H1 (cell line): ENCODE data around the gene FTCDNL1. TPM values are rescaled to one million over a fixed set of nuclear protein-coding genes. Genes with fewer than 3 reads are reported as not detected.

ENCODE experiments used
- CTCF ChIA-PET: fragments of 300-600 bp; sonication (Branson Sonifier 250); formaldehyde crosslinking; loops from one replicate; lab custom pipeline; 2021; ENCODE audit not compliant: partially characterized antibody; lab: Charles Lee
- POLR2A ChIA-PET: fragments of 300-600 bp; sonication (Branson Sonifier 250); formaldehyde crosslinking; loops from one replicate; lab custom pipeline; 2021; ENCODE audit warnings: inconsistent platforms; ENCODE audit not compliant: partially characterized antibody; lab: Charles Lee
- DNase-seq, 2 experiments: peaks; one replicate each; pipeline versions ENCODE4 v3.0.0 to v3.0.0-alpha.2; 2010 to 2022; ENCODE audit warnings: low spot score in 2 of 2, low read depth in 1 of 2, mixed read lengths in 1 of 2
- FAIRE-seq: peaks from 2 replicates; lab custom pipeline; 2011; peaks lifted over from hg19 to GRCh38; lab: Jason Lieb, UNC
- H2AFZ ChIP-seq: 2 replicates; pipeline ENCODE4 v1.8.1; 2012; ENCODE audit warnings: low read length, inconsistent platforms
- H2AK5ac ChIP-seq: 2 replicates; pipeline ENCODE4 v1.6.1; 2013; ENCODE audit warnings: low read depth, low read length
- H2BK120ac ChIP-seq: replicated peaks from 2 replicates; pipeline ENCODE3; 2013; ENCODE audit warnings: low read depth, low read length, inconsistent platforms
- H2BK12ac ChIP-seq: 2 replicates; pipeline ENCODE4 v1.6.1; 2013; ENCODE audit warnings: low read depth, low read length
- H2BK15ac ChIP-seq: 2 replicates; pipeline ENCODE4 v1.6.1; 2013; ENCODE audit warnings: low read length
- H2BK20ac ChIP-seq: 2 replicates; pipeline ENCODE4 v1.6.1; 2013; ENCODE audit warnings: low read length
- H2BK5ac ChIP-seq: 2 replicates; pipeline ENCODE4 v1.6.1; 2013; ENCODE audit warnings: low read depth, low read length
- H3K14ac ChIP-seq: 2 replicates; pipeline ENCODE4 v1.6.1; 2013; ENCODE audit warnings: inconsistent platforms; ENCODE audit not compliant: insufficient read length
- H3K18ac ChIP-seq: 2 replicates; pipeline ENCODE4 v1.6.1; 2013; ENCODE audit warnings: low read length; ENCODE audit errors: extremely low read depth
- H3K23ac ChIP-seq: 2 replicates; pipeline ENCODE4 v1.6.1; 2013; ENCODE audit warnings: inconsistent platforms; ENCODE audit not compliant: insufficient read length
- H3K23me2 ChIP-seq: 2 replicates; pipeline ENCODE4 v1.6.1; 2013; ENCODE audit warnings: low read depth, low read length
- H3K27ac ChIP-seq: 2 replicates; pipeline ENCODE4 v1.6.1; 2011; ENCODE audit warnings: low read depth, low read length, inconsistent platforms
- H3K27me3 ChIP-seq, 4 experiments: replicated peaks in 1 of 4; 1 replicate in 1 of 4; 2 replicates in 3 of 4; pipeline versions ENCODE4 v1.6.1 to v1.8.1; 2011 to 2013; ENCODE audit warnings: low read length in 3 of 4, mild to moderate bottlenecking in 3 of 4, inconsistent platforms in 2 of 4, mixed read lengths in 2 of 4, moderate library complexity in 1 of 4; ENCODE audit not compliant: control insufficient read depth in 3 of 4, insufficient read depth in 3 of 4; ENCODE audit errors: extremely low read depth in 1 of 4
- H3K36me3 ChIP-seq, 4 experiments: 2 replicates each; pipeline versions ENCODE4 v1.6.1 to v1.8.1; 2011 to 2013; ENCODE audit warnings: mild to moderate bottlenecking in 4 of 4, low read length in 3 of 4, moderate library complexity in 2 of 4, control low read depth in 1 of 4, inconsistent platforms in 1 of 4; ENCODE audit not compliant: insufficient read depth in 4 of 4, control insufficient read depth in 2 of 4
- H3K4ac ChIP-seq: replicated peaks from 2 replicates; pipeline ENCODE3; 2013; ENCODE audit warnings: low read length, low read depth, mixed read lengths, inconsistent platforms; ENCODE audit not compliant: insufficient read length
- H3K4me1 ChIP-seq, 4 experiments: replicated peaks in 1 of 4; 1 replicate in 1 of 4; 2 replicates in 3 of 4; pipeline versions ENCODE4 v1.6.1 to v1.8.1; 2011 to 2013; ENCODE audit warnings: low read length in 3 of 4, inconsistent platforms in 2 of 4, mixed read lengths in 1 of 4; ENCODE audit not compliant: insufficient read depth in 4 of 4, control insufficient read depth in 3 of 4
- H3K4me2 ChIP-seq, 2 experiments: 2 replicates each; pipeline versions ENCODE4 v1.6.1 to v1.8.1; 2011 to 2013; ENCODE audit warnings: low read depth in 2 of 2, low read length in 2 of 2, control low read depth in 1 of 2, inconsistent platforms in 1 of 2, mild to moderate bottlenecking in 1 of 2; ENCODE audit not compliant: insufficient read depth in 1 of 2
- H3K4me3 ChIP-seq, 4 experiments: fragments of 200-600, 300-600 bp in 1 of 4; sonication (generic), shearing (Covaris generic), sonication (Bioruptor Twin) in 1 of 4; 2 replicates each; pipeline versions ENCODE4 v1.5.1 to v1.8.1; 2011 to 2016; ENCODE audit warnings: low read length in 4 of 4, low read depth in 3 of 4, control low read depth in 2 of 4, inconsistent platforms in 2 of 4, mild to moderate bottlenecking in 2 of 4, mixed read lengths in 1 of 4, moderate library complexity in 1 of 4; ENCODE audit not compliant: insufficient read depth in 2 of 4; ENCODE audit errors: extremely low read depth in 1 of 4
- H3K56ac ChIP-seq: replicated peaks from 2 replicates; pipeline ENCODE3; 2013; ENCODE audit warnings: low read depth, mild to moderate bottlenecking, mixed read lengths, low read length, inconsistent platforms; ENCODE audit not compliant: insufficient read length
- H3K79me1 ChIP-seq: 2 replicates; pipeline ENCODE4 v1.6.1; 2013; ENCODE audit warnings: low read depth, low read length, control low read depth
- H3K79me2 ChIP-seq, 2 experiments: 2 replicates each; pipeline versions ENCODE4 v1.6.1 to v1.8.1; 2012 to 2013; ENCODE audit warnings: low read length in 2 of 2, mild to moderate bottlenecking in 2 of 2, inconsistent platforms in 1 of 2; ENCODE audit not compliant: insufficient read depth in 2 of 2, control insufficient read depth in 1 of 2
- H3K9ac ChIP-seq, 4 experiments: replicated peaks in 1 of 4; 1 replicate in 1 of 4; 2 replicates in 3 of 4; pipeline versions ENCODE4 v1.6.1 to v1.8.1; 2011 to 2013; ENCODE audit warnings: low read depth in 3 of 4, low read length in 3 of 4, control low read depth in 2 of 4, mild to moderate bottlenecking in 2 of 4, moderate library complexity in 2 of 4, inconsistent platforms in 1 of 4; ENCODE audit errors: extremely low read depth in 1 of 4
- H3K9me3 ChIP-seq, 2 experiments: 2 replicates each; pipeline versions ENCODE4 v1.6.1 to v1.8.1; 2012 to 2013; ENCODE audit warnings: mild to moderate bottlenecking in 2 of 2, moderate library complexity in 2 of 2, control low read depth in 1 of 2, inconsistent platforms in 1 of 2, low read depth in 1 of 2, low read length in 1 of 2, mixed read lengths in 1 of 2; ENCODE audit not compliant: insufficient read depth in 2 of 2
- H4K20me1 ChIP-seq, 2 experiments: replicated peaks in 1 of 2; 2 replicates each; pipeline versions ENCODE3 to v1.8.1; 2011 to 2013; ENCODE audit warnings: inconsistent platforms in 2 of 2, low read length in 2 of 2, mild to moderate bottlenecking in 1 of 2; ENCODE audit not compliant: insufficient read depth in 2 of 2, control insufficient read depth in 1 of 2
- H4K5ac ChIP-seq: 2 replicates; pipeline ENCODE4 v1.6.1; 2013; ENCODE audit warnings: low read length, low read depth, mixed read lengths, inconsistent platforms; ENCODE audit not compliant: insufficient read length
- H4K8ac ChIP-seq: 2 replicates; pipeline ENCODE4 v1.8.0; 2013; ENCODE audit warnings: mild to moderate bottlenecking, moderate library complexity, low read length, inconsistent platforms; ENCODE audit not compliant: insufficient read depth; ENCODE audit errors: extremely low read depth
- H4K91ac ChIP-seq: replicated peaks from 2 replicates; pipeline ENCODE3; 2013; ENCODE audit warnings: low read length, mixed read lengths, inconsistent platforms; ENCODE audit not compliant: insufficient read length
- CREB1 ChIP-seq: IDR thresholded peaks from 2 replicates; pipeline ENCODE4 v1.6.1; 2012; ENCODE audit warnings: inconsistent platforms
- GABPA ChIP-seq: IDR thresholded peaks from 2 replicates; pipeline ENCODE4 v1.6.1; 2011; ENCODE audit warnings: mild to moderate bottlenecking, low read length, moderate library complexity, borderline replicate concordance; ENCODE audit not compliant: insufficient read depth
- JUN ChIP-seq: IDR thresholded peaks from 2 replicates; pipeline ENCODE4 v1.6.1; 2011; ENCODE audit warnings: low read depth, mild to moderate bottlenecking, improper control_type of control experiment, low read length
- NANOG ChIP-seq: IDR thresholded peaks from 2 replicates; pipeline ENCODE4 v1.6.1; 2011; ENCODE audit warnings: low read length, low read depth, mild to moderate bottlenecking, inconsistent platforms; ENCODE audit not compliant: insufficient read depth, poor library complexity, severe bottlenecking
- NRF1 ChIP-seq: IDR thresholded peaks from 2 replicates; pipeline ENCODE4 v1.6.1; 2011; ENCODE audit warnings: mild to moderate bottlenecking, low read depth, low read length, improper control_type of control experiment
- POLR2AphosphoS5 ChIP-seq: IDR thresholded peaks from 2 replicates; pipeline ENCODE4 v1.6.1; 2011; ENCODE audit warnings: low read depth, low read length
- WGBS, 2 experiments: shearing (Covaris generic) in 1 of 2; methylation state at CpG; one replicate each; pipeline versions ENCODE4 v1.1.6 to v1.1.7; 2013 to 2015; ENCODE audit warnings: low lambda C conversion rate in 2 of 2, mixed read lengths in 2 of 2, inconsistent platforms in 1 of 2, low coverage in 1 of 2, missing lambda C conversion rate in 1 of 2; ENCODE audit not compliant: insufficient replicate concordance in 2 of 2, insufficient coverage in 1 of 2, insufficient read length in 1 of 2; ENCODE audit errors: extremely low coverage in 1 of 2, missing lambda C conversion rate in 1 of 2; 5-methylcytosine and 5-hydroxymethylcytosine counted together
- polyA plus RNA-seq, 7 experiments: library from polyadenylated mRNA; depleted of rRNA in 3 of 7; stranded (reverse) in 5 of 7; unstranded in 2 of 7; fragments of >200 nt in 5 of 7; fragments of 200-250 nt in 2 of 7; gene quantifications; 1 replicate in 5 of 7; 2 replicates in 1 of 7; 4 replicates in 1 of 7; pipeline versions ENCODE4 v1.2.1 to v1.2.3, GENCODE V29; 2011 to 2013; ENCODE audit warnings: missing spikeins in 2 of 7, mixed read lengths in 2 of 7
- total RNA-seq: library from RNA; stranded (reverse); fragmentation: NEBNext Ultra II Directional; extraction: Animal tissue kit (Norgen Biotek cat#: 25700); gene quantifications from 2 replicates; pipeline ENCODE4 v1.2.1, GENCODE V29; 2021
- TF ChIP-seq, protein P1 (sequence below): IDR thresholded peaks from 2 replicates; pipeline ENCODE4 v1.6.1; 2011; ENCODE audit warnings: low read length, improper control_type of control experiment
- TF ChIP-seq, protein P2 (sequence below): IDR thresholded peaks from 2 replicates; pipeline ENCODE4 v1.6.1; 2012; ENCODE audit warnings: low read length, inconsistent platforms
- TF ChIP-seq, protein P3 (sequence below): IDR thresholded peaks from 2 replicates; pipeline ENCODE4 v1.6.1; 2012; ENCODE audit warnings: inconsistent platforms

FTCDNL1 gene
- total and polyA plus RNA-seq, 2 of the 8 experiments (the other 6 are each of a cell fraction or from before 2014, with no cell fraction given): 0.41 to 0.97 TPM

DNA sequence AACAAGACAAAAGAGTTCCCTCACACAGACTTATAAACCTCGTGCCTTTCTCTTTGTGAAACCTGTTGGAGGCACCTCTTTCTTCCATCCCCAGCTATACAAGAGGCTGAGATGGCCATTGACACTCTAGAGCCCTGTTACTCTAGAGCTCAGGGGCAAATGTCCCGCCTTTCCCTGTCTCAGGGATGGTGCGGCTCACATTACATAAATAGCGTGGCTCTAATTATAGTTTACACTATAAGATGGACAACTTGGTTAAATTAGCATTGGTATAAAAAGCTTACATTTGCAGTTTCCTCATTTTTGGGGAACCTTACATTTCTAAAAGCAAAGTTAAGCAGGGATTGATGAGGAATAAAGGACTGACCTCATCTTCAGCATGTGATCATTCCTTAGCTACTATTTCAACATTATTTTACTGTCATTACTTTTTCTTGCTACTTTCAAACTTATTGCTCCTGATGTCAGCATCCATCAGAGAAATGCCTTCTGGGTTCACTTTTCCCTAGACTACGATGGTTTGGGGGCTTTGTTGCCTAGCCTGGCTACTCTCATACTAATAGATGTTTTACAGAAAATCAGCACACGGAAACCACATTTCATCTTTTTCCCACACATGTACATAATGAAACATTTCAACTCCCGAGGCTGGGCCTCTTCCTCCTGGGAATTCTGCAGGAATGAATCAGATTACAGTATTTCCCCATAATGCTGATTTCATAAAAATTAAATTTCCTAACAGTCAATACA, 40.4 kb downstream of the FTCDNL1 start:
- FAIRE-seq: no peak
- CTCF ChIA-PET: interaction anchor here (0.5 to 1.2 kb wide), 4 partner anchors 9 to 50 kb away, joined by 3 to 4 read pairs (median 4); no protein-coding TSS in a partner anchor
- Histone ChIP-seq H2AK5ac (no peak overlapping the region), H2AFZ (no peak overlapping the region), H3K27me3 (no peaks in the 10 kb centered on the region), H3K4me3 (no peak overlapping the region), H3K56ac (no peak overlapping the region), H3K4ac (no peak overlapping the region), H2BK120ac (no peak overlapping the region), H3K4me1 (peaks cover 3 to 6% (median 3%) of the 10 kb centered on the region in 4 experiments; a peak in 6 of 7 replicates), H3K9me3 (0 out of 4 replicates have a peak, but pooled peaks cover 0 to 2% of the 10 kb centered on the region in 2 experiments), H3K4me2 (no peak overlapping the region), H4K91ac (no peak overlapping the region), H3K23ac (no peak overlapping the region), H3K27ac (no peak overlapping the region), H4K20me1 (no peaks in the 10 kb centered on the region), H2BK15ac (no peak overlapping the region), H4K8ac (no peak overlapping the region), H4K5ac (no peak overlapping the region), H2BK20ac (no peak overlapping the region), H2BK12ac (no peak overlapping the region), H3K9ac (no peak overlapping the region), H3K79me2 (no peaks in the 10 kb centered on the region), H3K79me1 (no peaks in the 10 kb centered on the region), H3K14ac (no peak overlapping the region), H3K36me3 (no peaks in the 10 kb centered on the region; a peak in 1 of 8 replicates), H3K23me2 (no peaks in the 10 kb centered on the region), H3K18ac (no peak overlapping the region), H2BK5ac (no peak overlapping the region)
- POLR2A ChIA-PET: no interaction called here
- no peak for DNase-seq
- WGBS, 2 experiments: 86% methylated on average over 7 of the region's 7 CpGs; no CpG with 5 or more reads in 1 of the 2 experiments
- TF ChIP-seq POLR2AphosphoS5 (no peak), NANOG (no peak), CREB1 (no peak), JUN (no peak), NRF1 (no peak), GABPA (no peak)
- TF ChIP-seq, protein P1, sequence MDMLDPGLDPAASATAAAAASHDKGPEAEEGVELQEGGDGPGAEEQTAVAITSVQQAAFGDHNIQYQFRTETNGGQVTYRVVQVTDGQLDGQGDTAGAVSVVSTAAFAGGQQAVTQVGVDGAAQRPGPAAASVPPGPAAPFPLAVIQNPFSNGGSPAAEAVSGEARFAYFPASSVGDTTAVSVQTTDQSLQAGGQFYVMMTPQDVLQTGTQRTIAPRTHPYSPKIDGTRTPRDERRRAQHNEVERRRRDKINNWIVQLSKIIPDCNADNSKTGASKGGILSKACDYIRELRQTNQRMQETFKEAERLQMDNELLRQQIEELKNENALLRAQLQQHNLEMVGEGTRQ: no peak
- TF ChIP-seq, protein P2, sequence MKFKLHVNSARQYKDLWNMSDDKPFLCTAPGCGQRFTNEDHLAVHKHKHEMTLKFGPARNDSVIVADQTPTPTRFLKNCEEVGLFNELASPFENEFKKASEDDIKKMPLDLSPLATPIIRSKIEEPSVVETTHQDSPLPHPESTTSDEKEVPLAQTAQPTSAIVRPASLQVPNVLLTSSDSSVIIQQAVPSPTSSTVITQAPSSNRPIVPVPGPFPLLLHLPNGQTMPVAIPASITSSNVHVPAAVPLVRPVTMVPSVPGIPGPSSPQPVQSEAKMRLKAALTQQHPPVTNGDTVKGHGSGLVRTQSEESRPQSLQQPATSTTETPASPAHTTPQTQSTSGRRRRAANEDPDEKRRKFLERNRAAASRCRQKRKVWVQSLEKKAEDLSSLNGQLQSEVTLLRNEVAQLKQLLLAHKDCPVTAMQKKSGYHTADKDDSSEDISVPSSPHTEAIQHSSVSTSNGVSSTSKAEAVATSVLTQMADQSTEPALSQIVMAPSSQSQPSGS: no peak
- TF ChIP-seq, protein P3, sequence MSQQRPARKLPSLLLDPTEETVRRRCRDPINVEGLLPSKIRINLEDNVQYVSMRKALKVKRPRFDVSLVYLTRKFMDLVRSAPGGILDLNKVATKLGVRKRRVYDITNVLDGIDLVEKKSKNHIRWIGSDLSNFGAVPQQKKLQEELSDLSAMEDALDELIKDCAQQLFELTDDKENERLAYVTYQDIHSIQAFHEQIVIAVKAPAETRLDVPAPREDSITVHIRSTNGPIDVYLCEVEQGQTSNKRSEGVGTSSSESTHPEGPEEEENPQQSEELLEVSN: no peak
